ENCODE results near the gene KCNJ10.
"Not testable (repeated sequence)": the region's sequence is repeated elsewhere in the genome, so short reads cannot be mapped to it uniquely, and the experiment has no call there.

GRCh38 chr1:160050182-160050581, 19.8 kb downstream of the KCNJ10 start:
- TF ChIP-seq CTCF (IDR thresholded peaks at IDR 0.05; ENCODE audit: poor library complexity); EZH2 (IDR thresholded peaks at IDR 0.05; ENCODE audit: borderline replicate concordance): not testable (repeated sequence)
